Measurements from ENCODE around the gene SORCS2.

SORCS2 gene

GRCh38 chr4:7632971-7633370 lies 440.6 kb downstream of the SORCS2 start:
- DNase-seq (ENCODE audit: low read depth in 2 of 2), result no peak
- no peak overlapping the region for H3K4me3 ChIP-seq (replicated peaks in 1 of 2; ENCODE audit: low read depth in 2 of 2, low read length in 2 of 2)
- TF ChIP-seq CTCF (IDR thresholded peaks at IDR 0.05; ENCODE audit: low read depth, low read length), result no peak

GRCh38 chr4:7634661-7635251 lies 442.4 kb downstream of the SORCS2 start:
- H3K4me3 ChIP-seq (replicated peaks in 1 of 2; ENCODE audit: low read depth in 2 of 2, low read length in 2 of 2), result no peak overlapping the region
- TF ChIP-seq CTCF (IDR thresholded peaks at IDR 0.05; ENCODE audit: low read depth, low read length), result no peak
- no peak for DNase-seq (ENCODE audit: low read depth in 2 of 2)

- no peak for DNase-seq (ENCODE audit: low read depth in 2 of 2)
- TF ChIP-seq CTCF (IDR thresholded peaks at IDR 0.05; ENCODE audit: low read depth, low read length), result no peak
- no peak overlapping the region for H3K4me3 ChIP-seq (replicated peaks in 1 of 2; ENCODE audit: low read depth in 2 of 2, low read length in 2 of 2)
Measured at GRCh38 chr4:7635445-7636239, 443.3 kb downstream of the SORCS2 start.

GRCh38 chr4:7636240-7636508 lies 443.8 kb downstream of the SORCS2 start:
- DNase-seq (ENCODE audit: low read depth in 2 of 2), result no peak
- H3K4me3 ChIP-seq (replicated peaks in 1 of 2; ENCODE audit: low read depth in 2 of 2, low read length in 2 of 2), result no peak overlapping the region
- TF ChIP-seq CTCF (IDR thresholded peaks at IDR 0.05; ENCODE audit: low read depth, low read length), result no peak

- no peak overlapping the region for H3K4me3 ChIP-seq (replicated peaks in 1 of 2; ENCODE audit: low read depth in 2 of 2, low read length in 2 of 2)
- TF ChIP-seq CTCF (IDR thresholded peaks at IDR 0.05; ENCODE audit: low read depth, low read length), result no peak
- no peak for DNase-seq (ENCODE audit: low read depth in 2 of 2)
Measured at GRCh38 chr4:7637139-7637538, 444.8 kb downstream of the SORCS2 start.

GRCh38 chr4:7637971-7638370 lies 445.6 kb downstream of the SORCS2 start:
- TF ChIP-seq CTCF (IDR thresholded peaks at IDR 0.05; ENCODE audit: low read depth, low read length), result no peak
- DNase-seq (ENCODE audit: low read depth in 2 of 2), result no peak
- no peak overlapping the region for H3K4me3 ChIP-seq (replicated peaks in 1 of 2; ENCODE audit: low read depth in 2 of 2, low read length in 2 of 2)
